ENCODE results near the gene SLC2A6. TPM values are rescaled to one million over a fixed set of nuclear protein-coding genes. Genes with fewer than 3 reads are reported as not detected.

The SLC2A6 gene
- total and polyA plus RNA-seq, 2 of the 8 experiments (the other 6 are each of a cell fraction or from before 2014, with no cell fraction given), result 16.6 to 17.8 TPM

DNA sequence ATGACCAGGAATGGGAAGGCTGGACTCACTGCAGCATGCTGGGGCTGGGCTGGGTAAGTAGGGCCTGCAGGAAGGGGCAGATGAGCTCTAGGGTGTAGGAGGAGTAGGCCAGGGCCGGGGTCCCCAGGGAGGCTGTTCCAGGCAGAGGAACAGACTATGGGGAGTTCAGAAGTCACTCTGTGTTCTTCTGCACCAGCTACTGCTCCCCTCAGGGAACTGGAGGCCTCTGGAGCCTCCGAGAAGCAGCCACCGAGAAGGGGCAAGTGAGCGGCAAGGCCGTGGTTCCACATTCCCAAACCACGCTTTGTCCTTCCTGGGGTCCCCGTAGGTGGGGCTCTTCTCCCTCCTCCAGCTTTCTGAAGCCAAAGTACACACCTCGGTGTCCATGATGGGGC is 8.4 kb upstream of the SLC2A6 start (continued):
- TF ChIP-seq BRCA1 (IDR thresholded peaks at IDR 0.05; ENCODE audit: low read depth, low read length), result no peak
- TF ChIP-seq, protein P1, sequence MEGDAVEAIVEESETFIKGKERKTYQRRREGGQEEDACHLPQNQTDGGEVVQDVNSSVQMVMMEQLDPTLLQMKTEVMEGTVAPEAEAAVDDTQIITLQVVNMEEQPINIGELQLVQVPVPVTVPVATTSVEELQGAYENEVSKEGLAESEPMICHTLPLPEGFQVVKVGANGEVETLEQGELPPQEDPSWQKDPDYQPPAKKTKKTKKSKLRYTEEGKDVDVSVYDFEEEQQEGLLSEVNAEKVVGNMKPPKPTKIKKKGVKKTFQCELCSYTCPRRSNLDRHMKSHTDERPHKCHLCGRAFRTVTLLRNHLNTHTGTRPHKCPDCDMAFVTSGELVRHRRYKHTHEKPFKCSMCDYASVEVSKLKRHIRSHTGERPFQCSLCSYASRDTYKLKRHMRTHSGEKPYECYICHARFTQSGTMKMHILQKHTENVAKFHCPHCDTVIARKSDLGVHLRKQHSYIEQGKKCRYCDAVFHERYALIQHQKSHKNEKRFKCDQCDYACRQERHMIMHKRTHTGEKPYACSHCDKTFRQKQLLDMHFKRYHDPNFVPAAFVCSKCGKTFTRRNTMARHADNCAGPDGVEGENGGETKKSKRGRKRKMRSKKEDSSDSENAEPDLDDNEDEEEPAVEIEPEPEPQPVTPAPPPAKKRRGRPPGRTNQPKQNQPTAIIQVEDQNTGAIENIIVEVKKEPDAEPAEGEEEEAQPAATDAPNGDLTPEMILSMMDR (IDR thresholded peaks at IDR 0.05; ENCODE audit: control extremely low read depth in 1 of 3, insufficient read depth in 1 of 3, low read depth in 1 of 3, low read length in 3 of 3), result no peak
